ENCODE data around the gene RCOR1.
"Not testable (repeated sequence)": the region's sequence is repeated elsewhere in the genome, so short reads cannot be mapped to it uniquely, and the experiment has no call there.

Gene RCOR1

DNA sequence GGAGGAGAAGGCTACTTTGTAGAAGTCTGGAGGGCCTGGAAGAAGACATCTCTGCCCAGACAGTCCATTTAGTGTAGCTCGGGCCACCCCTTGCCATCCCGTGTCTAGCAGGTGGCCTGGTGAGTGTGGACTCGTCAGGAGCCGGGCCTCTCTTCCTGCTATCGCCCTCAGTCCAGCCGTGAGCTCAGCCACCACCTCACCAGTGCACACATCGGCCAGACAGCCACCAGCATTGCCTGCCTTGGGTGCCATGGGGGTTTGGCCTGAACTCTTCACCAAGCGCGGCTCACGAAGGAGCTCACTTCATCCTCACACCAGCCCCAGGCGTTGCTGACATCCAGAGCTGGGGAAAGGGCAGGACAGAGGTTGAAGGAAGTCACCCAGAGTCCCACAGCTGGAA lies 165.2 kb downstream of the RCOR1 start:
- no peak for DNase-seq

DNA sequence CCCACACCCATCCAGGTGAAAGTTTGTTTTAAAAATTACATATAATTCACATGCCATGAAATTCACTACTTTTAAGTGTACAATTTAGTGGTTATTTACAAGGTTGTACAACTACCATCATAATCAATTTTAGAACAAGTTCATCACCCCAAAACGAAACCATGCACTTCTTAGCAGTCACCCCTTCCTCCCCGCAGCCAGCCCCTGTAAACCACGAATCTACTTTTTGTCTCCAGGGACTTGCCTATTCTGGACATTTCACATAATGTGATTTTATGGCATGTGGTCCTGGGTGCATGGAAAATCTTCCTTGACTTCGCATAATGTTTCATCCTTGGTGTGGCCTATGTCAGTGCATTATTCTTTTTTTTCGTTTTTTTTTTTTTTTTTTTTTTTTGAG lies 165.6 kb downstream of the RCOR1 start:
- no peak for DNase-seq

DNA sequence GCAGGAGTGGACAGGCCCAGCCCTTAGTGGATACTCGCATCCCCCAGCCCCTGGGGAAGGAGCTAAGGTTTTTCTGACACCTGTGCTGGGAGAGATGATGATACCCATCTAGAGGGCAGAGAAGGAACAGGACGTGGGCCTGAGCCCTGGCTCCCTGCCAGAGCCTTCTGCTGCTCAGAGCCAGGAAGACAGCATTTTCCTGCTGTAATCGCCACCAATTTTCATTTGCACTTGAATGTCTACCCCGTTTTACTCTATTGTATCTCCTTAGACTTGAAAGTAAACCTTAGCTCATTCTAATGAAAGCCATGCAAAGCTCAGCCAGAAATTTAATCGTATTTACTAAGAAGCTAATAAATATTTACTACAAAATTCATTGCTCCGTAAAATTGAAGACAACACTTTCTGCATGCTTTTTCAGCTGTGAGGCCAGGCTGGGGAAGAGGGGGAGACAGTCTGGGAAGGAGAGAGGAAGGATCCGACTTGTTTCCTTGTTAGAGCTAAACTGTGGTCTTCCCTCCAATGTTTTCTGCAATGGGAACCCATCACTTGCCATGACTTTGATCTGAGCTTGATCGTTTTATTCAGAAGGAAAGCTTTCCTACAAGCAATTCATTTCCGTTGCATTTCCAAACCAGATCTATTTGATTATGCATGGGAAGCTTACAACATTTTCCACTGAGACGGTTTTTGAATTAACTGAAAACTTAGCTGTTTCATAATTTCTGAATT lies 167.2 kb downstream of the RCOR1 start:
- peak; percentile 49 to 83 for DNase-seq

DNA sequence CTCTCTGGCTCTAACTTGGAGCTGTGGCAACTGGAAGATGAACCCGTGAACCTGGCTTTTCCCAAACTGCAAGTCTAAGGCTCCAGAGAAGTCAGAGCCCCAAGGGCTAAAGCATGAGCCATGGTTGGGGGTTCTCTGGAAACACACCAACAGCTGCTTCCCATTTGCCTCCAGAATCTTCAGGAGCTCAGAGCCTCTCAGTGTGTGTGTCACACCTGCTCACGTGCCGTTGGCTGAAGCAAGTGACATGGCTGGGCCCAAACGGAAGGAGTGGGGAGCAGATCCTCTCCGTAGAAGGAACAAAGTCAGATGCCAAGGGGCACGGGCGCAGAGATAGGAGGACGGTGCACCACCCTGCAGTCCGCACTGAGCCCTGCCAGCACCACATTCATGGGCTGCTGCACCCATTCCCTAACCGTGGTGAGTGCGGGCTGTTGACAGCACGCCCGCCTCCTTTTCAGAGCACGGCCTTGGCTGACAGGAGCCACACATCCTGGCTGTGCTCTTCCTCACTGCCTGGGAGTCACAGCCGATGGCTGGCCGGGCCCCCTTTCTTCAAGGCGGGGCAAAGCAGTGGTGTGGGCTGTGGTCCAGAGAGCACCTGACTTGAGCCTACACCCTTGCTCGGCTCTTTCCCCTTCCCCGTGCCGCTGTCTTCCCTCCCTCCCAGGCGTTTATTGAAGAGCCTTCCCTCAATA lies 168.2 kb downstream of the RCOR1 start:
- peak in 1 of 2 experiments; percentile 44 for DNase-seq

DNA sequence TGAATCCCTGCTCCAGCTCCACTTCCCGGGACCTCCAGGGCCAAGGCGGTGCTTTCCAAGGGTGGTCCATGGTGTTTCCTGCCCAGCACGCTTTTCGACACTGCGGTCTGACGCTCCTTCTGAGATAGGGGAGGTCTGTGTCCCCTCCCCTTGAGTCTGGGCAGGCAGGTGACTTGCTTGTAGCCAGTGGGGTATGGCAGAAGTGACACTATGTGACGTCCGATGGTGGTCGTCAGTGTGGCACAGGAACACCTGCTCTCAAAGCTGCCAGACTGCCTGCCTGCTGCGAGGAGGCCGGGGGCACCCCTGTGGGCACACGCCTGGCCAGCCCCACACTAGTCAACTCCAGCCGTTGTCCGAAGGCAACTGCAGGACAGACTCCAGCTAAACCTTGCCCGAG lies 168.8 kb downstream of the RCOR1 start:
- DNase-seq, result no peak

DNA sequence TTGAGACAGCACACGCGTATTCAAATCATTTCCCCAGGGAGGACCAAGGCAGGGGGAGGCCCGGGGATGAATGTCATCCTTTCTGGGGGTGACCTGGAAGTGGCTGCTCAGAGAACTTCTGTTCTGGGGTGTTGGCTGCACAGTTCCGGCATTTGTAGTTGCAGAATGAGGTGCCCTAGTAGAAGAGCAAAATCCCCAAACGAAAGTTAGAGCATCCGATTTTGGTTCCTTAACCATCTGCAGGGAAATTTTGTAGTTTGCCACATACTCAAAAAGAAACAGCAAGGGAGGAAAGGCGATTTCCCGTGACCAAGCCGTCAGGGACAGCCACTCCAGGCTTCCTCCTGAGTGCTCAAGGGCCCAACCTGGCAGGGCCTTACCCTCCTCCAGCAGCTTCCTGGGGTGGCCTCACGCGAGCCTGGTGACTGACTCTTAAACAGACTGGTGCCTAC lies 171.8 kb downstream of the RCOR1 start:
- DNase-seq, result no peak

DNA sequence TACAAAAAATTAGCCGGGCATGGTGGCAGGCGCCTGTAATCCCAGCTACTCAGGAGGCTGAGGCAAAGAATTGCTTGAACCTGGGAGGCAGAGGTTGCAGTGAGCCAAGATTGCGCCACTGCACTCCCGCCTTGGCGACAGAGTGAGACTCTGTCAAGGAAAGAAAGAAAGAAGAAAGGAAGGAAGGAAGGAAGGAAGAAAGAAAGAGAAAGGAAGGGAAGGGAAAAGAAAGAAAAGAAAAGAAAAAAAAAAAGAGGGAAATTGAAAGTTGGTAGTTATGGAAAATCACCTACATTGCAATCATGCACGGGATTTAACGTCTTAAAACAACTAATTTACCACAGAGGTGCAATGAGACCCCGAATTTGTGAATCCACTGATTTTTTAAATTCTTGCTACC lies 173.3 kb downstream of the RCOR1 start:
- not testable (repeated sequence) for DNase-seq

DNA sequence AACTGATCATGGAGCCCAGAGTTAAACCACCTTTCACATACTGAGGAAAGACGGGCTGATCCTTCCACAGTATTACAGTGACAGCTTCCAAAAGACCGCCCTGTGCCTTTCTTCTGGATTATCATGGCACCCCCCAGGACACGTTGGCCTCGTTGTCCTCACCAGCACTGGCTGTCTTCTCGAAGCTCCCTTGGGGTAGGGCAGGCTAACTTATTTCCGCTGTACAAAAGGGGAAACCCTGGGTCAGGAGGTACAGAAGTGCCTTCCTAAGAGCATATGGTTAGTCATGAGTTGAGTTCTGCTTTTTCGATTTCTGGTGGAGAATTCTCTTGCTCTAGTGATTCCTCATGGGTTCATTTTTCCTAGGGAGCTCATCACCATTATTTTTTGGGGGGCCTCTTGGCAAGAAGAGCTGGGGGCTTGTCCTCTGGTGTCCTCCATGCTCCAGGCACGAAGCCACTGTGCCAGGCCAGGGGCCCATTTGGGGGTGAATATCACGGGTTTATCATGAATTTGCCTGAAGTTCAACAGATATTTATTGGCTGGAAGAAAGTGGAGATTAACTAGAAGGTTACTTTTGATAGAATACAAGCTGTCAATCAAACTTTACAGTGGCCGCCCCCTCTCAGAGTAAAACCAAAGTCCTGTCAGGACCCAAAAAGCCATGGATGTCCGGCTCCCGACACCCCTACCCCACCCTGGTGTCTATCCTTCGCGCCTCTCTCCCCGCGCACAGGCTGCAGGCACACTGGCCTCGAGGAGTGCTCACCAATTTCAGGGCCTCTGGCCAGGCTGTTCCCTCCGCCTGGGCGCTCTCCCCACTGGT lies 176.0 kb downstream of the RCOR1 start:
- DNase-seq, result no peak

DNA sequence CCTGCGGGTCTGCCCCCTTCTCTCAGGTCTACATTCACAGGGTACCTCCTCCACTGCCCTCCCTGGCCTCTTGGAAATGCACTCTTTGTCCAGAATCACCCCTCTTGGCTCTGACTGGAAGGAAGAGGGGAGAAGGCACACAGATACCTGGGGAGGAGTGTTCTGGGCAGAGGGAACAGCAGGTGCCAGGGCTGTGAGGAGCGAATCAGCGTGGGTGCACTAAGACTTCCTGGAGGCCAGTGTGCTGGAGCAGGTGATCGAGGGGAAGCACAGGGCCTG lies 176.5 kb downstream of the RCOR1 start:
- DNase-seq, result no peak

DNA sequence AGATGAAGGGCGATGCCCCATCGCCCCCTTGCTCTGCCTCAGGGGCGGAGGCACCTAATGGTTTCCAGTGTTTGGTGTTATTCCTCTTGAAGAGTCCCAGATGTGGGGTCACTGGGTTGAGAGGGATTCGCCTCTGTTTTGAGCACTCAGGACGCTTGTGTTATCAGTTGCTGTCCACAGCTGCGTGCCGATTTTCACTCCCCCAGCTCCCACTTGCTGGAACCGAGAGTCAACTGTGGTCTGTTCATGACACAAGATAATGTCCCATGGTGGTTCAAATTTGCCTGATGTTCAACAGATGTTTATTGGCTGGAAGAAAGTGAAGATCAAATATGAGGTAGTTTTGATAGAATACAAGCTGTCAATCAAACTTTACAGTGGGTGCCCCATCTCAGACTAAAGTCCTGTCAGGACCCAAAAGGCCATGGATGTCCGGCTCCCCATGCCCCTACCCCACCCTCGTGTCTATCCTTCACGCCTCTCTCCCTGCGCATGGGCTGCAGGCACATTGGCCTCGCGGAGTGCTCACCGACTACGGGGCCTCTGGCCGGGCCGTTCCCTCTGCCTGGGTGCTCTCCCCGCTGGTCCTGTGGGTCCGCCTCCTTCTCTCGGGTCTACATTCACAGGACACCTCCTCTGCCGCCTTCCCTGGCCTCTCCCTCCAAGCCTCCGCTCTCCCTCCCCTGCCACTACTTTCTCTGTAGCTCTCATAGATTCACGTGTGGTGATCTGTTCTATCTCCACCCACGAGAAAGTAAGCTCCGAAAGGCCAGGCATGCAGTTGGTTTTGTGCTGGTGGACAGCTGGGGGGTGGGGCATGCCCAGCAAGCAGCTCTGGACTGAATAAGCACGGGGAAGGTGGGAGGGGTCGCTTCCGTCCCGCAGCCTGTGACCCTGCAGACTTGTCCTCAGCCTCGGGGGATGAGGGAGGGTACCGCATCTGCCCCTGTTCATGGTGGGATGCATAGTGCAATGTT lies 178.0 kb downstream of the RCOR1 start:
- no peak for DNase-seq

DNA sequence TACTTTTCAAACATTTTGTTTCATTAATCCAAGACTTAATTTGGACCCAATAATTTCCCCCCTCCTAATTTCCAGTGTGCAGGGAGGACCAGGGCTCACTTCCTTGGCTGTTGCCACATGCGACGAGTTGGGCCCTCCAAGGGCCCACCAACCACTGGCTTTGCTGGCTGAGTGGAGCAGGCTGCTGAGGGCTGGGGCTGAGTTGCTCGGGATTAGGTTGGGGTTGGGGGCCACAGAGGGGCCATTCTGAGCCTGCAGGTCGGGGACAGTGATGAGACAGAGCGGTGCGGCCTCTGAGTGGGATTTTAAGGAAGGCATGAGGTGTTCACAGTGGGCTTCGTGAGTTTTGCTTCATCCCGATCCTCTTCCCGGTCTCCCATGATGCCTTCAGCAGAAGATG lies 178.7 kb downstream of the RCOR1 start:
- DNase-seq, result no peak

DNA sequence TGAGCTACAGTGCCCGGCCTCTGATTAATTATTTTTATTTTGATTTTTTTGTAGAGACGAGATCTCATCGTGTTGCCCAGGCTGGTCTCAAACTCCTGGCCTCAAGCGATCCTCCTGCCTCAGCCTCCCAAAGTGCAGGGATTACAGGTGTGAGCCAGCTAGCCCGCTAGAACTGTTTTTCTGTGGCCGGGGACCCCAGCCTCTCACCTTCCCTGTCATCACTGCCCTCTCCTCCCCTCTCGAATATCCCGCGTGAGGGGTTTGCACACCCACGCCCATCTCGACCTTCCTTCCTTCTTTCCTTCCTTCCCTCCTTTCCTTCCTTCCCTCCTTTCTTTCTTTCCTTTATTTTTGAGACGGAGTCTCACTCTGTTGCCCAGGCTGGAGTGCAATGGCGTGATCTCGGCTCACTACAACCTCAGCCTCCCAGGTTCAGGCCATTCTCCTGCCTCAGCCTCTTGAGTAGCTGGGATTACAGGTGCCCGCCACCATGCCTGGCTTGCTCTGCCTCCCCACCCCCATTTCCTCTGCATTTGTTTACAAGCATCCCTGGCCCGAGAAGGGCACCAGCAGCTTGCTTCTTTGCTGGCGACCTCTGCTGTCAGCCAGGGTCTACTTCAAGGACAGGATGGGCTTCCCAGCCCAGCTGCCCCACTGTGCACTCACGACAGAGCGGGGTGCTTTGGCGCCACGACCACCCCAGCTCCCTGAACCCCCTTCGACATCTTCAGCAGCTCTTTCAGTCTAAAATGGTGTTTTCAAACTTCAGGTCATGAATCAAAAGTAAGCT lies 180.5 kb downstream of the RCOR1 start:
- peak; percentile 48 to 86 for DNase-seq

DNA sequence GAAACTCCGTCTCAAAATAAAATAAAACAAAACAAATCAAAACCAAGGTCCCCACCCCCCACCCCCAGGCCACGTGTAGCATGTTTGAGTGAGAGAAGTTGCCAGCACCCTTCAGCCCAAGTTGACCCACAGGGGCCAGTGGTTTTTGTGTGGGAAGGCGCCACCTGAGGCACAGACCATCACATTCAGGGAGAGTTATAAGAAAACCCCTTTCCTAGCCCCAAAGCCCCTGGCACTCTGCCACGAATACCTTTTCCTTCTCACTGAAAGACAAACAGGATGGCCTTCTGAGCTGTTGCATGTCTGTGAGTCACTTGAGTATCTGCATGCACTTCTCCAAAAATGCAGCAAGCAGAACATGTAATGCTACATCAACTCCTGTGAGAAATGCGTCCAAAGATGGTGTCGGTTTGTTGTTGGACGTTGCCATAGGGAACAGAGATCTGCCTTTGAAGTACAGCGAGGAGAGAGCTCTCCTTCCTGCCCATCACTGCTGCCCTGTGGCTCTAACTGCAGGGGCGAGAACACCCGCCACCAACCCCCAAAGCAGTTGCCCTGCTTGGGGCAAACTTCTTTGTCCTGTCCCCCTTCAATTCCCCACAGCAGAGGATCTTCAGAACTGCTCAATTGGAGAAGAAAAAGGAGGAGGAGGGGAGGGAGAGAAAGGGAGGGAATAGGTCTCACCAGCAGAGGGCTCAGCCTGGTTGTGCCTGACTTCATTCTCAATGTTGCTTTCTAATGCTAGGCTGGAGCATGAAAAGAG lies 182.1 kb downstream of the RCOR1 start:
- peak; percentile 72 to 83 for DNase-seq

DNA sequence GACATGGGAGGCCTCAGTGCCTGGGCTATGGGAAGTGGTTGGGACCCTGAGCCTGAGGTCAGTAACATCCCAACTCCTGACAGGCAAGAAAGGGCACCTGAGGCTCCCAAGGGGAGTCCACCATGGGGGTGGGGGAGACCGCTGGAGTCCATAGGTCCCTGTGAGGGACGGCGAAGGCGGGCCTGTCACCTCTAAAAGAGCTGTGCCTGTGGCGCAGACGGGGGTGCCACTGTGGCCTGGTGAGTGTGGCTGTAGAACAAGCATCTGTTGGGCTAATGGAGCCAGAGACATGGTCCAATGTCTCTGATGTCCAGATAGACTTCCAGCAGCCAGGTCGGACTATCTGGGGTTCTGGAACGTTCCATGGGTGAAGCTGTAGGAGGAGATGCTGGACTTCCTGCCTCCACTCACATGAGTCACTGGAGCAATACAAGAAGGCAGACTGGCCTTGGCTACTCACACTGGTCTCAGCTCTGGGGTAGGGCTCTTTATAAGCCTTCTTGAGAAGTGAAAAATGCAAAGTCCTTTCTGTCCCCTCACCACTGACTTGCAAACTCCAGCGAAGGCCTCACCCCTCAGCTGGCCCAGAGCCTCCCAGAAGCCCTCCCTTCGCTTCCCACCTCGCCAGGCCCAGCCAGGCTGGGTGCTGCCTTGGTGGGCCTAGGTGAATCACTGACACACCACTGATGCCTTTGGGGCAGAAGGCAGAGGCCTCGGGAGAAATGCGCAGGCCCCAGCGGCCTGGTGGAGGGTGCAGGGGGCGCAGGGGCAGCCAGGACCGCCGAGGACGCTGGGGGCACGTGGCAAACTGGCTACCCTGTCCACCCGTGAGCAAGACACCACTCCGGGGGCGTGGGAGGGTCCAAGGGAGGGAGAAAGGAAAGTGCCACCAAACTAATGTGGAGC lies 183.7 kb downstream of the RCOR1 start:
- DNase-seq, result peak in 1 of 2 experiments; percentile 31

DNA sequence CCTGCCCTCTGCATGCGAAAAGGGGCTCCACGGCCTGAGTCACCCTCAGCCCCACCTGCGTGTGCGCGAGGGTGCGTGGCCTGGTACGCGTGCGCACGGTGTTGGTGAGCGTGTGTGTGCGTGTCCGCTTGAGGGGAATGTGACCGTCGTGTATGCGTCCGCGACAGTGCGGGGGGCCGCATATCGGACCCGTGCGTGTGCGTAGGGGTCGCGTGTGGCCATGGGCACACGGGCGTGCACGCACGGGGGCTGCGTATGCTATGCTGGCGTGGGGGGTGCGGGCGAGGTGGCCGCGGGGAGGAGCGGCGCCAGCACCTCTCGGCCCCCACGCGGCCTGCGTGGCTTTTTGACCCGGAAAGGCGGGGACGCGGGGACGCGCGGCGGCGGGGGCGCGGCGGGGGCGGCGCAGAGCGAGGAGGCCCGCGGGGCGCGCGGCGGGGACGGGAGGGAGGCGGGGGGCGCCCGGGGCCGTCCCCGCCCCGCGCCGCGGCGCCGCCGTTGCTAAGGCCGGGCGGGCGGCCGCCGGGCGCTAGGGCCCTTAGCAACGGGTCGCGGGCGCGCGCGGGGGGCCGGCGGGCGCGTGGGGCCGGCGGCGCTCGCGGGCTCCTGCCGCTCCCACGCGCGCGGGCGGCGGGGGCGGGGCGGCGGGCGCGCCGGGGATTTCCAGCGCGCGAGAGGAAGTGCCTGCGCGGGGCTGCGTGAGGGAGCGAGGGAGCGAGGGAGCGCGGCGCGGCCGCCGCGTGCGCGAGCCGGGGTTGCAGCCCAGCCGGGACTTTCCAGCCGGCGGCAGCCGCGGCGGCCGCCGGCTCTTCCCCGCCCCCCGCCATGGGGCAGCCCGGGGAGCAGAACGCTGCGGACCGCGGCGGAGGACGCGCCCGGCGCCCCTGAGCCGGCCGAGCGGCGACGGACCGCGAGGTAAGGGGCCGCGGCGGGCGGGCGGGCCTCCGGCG lies 184.6 kb downstream of the RCOR1 start, which contains the start of gene TRAF3:
TRAF3 (plus strand) TSS at position 689 of the 950 bp plus-strand sequence. CDS start 92,753 bp downstream, outside the sequence.
- peak in 1 of 2 experiments; percentile 61 for DNase-seq

DNA sequence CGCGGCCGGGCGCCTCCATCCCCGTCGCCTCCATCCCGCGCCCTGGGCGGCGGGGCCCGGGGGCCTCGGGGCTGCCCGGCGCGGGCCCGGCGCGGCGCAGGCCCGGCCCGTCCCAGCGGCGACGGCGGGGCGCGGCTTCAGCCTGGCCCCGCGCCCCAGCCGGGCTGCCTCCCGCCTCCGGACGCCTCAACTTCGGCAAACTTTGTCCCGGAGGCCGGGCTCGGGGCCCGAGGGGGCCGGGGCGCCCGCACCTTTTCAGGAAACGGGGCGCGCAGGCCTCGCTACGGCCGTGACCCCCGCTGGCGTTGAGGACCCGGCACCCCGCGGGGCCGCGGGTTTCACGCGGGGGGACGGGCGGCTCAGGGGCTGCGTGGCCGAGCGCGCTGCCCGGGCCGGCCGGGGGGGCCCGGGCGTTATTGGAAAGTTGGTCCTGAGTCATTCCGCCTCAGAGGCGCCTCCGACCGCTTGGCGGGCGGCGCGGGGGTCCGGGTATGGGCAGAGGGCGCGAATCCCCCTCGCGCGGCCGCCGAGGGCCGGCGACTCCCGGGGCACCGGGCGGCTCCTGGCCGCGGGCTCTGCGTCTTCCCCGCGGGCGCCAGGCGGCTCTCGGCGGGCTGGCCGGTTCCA lies 185.4 kb downstream of the RCOR1 start:
- DNase-seq, result no peak

DNA sequence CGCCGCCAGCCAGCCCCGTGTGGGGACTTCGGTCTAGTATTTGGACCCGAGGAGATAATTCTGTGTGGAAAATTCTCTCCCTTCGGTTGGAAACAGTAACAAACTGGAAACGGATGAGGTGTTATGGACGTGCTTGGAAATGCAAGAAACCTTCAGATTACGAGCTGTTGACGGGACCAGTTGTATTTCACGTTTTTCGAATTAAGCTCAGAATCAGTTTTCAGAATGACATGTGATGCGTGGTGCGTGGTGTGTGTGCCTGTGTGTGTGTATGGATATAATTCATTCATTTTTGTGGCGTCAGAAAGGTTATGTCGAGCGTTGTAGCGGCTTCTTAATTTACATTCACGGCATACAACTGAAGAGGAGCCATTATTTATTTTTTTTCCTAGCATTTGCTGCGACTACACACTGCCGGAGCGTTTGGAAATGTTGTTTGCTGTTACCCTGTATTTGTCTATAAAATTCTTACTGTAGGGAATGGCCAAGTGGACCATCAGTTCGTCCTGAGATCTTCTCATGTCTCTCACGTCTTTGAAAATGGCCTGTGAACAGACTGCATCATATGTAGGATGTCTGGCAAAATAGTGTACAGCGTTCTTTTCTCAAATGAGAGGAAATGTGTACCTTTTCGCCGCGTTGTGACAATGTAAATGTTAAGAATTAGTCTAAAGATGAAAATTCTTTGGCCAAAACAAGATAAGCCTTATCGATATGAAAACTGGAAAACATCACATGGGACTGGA lies 186.1 kb downstream of the RCOR1 start:
- DNase-seq, result peak in 1 of 2 experiments; percentile 55

Data from NCI-H524 (cell line).